Skeletal muscle cell (primary cell): ENCODE measurements around the gene CD3E.

Experiments
- DNase-seq: peaks from one replicate; pipeline ENCODE4 v3.0.0-alpha.2; 2010; ENCODE audit warnings: low read depth
- H3K4me3 ChIP-seq: 2 replicates; pipeline ENCODE4 v1.5.1; 2011; ENCODE audit warnings: low read depth, mild to moderate bottlenecking, control low read depth, low read length, moderate library complexity

The CD3E gene

DNA sequence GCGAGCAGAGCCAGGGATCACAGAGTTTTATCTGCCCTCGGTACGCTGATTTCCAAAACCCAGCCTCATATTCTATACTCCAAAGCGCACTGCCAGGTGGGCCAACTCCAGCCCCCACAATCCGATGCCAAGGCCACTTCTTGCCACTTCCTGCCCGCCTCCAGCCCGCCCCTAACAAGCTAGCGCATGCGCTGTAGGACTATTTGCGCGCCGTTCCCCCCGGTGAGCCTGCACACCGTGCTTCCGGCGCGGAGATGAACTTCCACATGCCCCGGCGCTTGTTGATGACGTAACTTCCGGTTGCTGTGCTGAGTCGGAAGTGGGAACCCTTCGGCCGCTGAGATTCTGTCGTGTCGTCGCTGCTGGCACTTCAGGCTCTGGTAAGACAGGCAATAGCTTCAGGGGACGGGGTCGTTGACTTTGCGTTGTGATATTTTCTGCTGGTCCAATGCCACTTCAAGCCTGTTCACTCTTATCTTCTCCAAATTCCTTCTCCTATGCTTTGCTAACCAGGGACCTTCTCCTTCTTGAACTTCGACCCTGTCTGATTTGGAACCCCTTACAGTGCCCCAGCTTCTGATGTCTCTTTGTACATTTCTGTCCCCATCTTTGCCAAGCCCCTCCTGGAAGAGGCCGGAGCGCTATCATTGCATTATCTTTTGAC, 54.9 kb downstream of the CD3E start, which contains the start of gene UBE4A:
TSS of gene UBE4A (plus strand) at position 306 of the 664 bp plus-strand sequence. CDS start 5,481 bp downstream, outside the sequence.
- peak; percentile 76 for DNase-seq
- H3K4me3 ChIP-seq: peak within 1 kb of the TSS; percentile 70

GRCh38 chr11:118364956-118365615, 60.6 kb downstream of the CD3E start:
- DNase-seq: no peak
- H3K4me3 ChIP-seq: no peak overlapping the region
